ENCODE data around the gene EID2.

EID2 gene

DNA sequence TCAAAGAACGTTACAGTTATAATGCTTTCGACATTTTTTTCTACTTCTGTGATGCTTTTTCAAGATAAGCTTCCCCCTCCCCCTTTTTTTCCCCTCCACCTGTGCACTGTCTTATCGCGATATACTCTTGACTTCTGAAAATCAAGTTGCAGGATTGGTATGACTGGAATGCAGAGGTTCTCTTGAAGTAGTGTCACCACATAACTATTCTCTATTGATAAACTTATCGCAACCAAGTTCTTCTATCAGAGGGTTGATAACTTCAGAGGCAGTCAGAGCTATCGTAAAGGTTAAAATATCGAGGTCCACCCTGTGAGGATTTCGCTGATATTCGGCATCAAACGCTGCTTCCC is 820 bp downstream of the EID2 start:
- FAIRE-seq: peak; percentile 68
- DNase-seq (ENCODE audit: insufficient read length, low spot score): no peak

DNA sequence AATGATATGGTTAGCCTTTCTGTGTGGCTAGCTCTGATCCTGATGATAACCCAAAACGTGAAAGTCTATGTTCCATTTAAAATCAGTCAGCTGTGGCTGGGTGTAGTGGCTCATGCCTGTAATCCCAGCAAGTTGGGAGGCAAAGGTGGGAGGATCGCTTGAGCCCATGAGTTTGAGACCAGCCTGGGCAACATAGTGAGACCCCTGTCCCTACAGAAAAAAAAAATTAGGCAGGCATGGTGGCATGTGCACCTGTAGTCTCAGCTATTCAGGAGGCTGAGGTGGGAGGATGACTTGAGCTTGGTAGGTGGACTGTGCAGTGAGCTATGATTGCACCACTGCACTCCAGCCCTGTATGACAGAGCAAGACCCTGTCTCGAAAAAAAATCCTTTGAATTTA is 6.2 kb downstream of the EID2 start:
- FAIRE-seq (no peak), DNase-seq (ENCODE audit: insufficient read length, low spot score) (no peak)

DNA sequence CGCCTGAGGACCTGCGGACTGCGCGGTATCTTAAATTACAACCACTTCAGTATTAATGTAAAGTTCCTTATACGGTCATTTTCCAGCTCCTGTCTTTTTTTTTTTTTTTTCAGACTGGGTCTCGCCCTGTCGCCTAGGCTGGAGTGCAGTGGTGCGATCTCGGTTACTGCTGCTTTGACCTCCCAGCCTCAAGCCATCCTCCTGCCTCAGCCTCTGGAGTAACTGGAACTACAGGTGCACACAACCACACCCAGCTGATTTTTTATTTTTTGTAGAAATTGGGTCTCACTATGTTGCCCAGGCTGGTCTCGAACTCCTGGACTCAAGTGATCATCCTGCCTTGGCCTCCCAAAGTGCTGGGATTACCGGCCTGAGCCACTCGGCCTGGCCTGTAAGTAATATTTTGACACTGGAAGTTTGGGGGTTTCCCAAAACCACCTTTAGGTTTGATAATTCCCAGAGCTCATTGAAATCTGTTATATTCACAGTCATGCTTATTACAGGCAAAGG is 6.9 kb downstream of the EID2 start:
- no peak for DNase-seq (ENCODE audit: insufficient read length, low spot score)
- no peak for FAIRE-seq

DNA sequence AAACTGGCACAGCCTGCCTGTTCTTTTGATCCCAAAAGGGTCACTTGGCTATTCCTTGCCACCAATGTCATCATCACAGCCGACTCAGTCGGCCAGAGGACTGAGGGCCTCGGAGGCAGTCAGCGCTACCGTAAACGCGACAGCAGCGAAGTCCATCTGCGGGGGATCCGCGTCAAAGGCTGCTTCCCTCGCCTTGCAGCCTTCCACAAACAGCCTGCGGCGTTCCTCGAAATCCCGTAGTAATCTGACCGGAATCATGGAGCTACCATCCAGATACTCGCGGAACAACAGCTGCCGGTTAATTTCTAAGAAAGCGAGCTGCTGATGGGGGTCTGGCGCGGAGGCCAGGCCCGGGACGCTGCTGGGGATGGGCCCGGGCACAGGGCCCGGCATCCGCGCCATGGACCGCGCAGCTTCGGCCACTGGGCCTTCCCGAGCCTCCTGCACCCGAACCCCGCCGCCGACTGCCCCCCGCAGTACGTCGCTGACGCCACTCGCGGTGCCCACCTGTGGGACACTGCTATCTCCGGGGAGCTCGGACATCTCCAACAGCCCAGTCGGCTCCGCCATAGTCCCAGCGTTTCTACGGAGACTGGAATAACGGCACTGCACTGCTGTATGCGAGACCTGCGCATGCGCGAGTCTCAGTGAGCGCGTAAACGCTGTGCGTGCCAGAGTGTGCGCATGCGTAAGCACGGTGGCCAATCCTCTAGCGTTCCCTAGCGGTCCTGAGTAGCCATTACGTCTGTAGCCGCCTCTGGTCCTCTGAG is 7.5 kb downstream of the EID2 start, which contains the start of gene EID2B:
Gene EID2B, minus strand, starts transcription at position 620 of the 770 bp plus-strand sequence. Its CDS starts 50 bp downstream, at position 570.
- FAIRE-seq (peak; percentile 97), DNase-seq (ENCODE audit: insufficient read length, low spot score) (peak; percentile 90)

DNA sequence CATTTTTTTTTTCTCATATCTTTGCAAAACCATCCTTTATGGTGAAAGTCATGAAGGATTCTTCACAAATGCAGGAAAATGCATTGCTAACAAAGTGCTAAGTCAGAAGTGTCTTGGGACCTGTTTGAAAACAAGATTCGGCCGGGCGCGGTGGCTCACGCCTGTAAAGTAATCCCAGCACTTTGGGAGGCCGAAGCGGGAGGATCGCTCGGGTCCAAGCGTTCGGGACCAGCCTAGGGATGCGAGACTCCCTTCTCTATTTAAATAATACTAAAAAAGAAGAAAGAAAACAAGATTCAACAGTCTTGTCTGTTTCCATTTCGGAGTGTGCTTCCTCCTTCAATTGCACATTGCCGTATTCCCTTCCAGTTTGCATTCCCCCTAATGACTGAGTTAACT is 8.1 kb downstream of the EID2 start:
- peak; percentile 4 for FAIRE-seq

DNA sequence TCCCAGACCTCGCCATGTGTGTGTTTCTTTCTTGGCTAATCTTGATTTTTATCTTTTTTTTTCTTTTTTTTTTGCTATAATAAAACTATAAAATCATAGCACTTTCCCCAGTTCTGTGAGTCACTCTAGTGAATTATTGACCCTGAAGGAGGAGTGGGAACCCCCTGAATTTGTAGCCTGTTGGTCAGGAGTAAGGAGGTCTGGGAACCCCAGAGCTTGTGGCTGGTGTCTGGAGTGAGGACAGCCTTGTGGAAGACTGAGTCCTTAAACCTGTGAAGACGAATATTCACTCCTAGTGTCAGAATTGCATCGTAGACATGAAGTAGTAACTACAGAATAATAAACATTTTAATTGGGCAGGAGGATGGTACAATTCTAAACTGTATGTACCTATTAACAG is 14.8 kb downstream of the EID2 start:
- DNase-seq (ENCODE audit: insufficient read length, low spot score): no peak
- FAIRE-seq: no peak

More for the DNA sequence above, 8.1 kb downstream of the EID2 start:
- DNase-seq (ENCODE audit: insufficient read length, low spot score): no peak

DNA sequence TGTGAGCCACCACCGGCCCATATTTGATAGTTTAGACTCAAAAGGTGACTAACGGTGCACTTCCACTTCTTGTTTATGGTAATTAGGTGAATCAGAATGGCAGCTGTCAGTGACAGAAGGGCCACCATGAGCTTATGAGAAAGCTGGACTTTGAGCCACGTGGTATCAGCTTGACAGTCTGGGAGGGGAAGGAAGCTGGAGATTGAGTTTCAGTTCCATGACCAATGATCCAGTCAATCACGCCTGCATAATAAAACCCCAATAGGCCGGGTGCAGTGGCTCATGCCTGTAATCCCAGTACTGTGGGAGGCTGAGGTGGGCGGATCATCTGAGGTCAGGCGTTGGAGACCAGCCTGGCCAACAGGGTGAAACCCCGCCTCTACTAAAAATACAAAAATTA is 15.5 kb downstream of the EID2 start:
- DNase-seq (ENCODE audit: insufficient read length, low spot score): no peak
- FAIRE-seq: no peak

DNA sequence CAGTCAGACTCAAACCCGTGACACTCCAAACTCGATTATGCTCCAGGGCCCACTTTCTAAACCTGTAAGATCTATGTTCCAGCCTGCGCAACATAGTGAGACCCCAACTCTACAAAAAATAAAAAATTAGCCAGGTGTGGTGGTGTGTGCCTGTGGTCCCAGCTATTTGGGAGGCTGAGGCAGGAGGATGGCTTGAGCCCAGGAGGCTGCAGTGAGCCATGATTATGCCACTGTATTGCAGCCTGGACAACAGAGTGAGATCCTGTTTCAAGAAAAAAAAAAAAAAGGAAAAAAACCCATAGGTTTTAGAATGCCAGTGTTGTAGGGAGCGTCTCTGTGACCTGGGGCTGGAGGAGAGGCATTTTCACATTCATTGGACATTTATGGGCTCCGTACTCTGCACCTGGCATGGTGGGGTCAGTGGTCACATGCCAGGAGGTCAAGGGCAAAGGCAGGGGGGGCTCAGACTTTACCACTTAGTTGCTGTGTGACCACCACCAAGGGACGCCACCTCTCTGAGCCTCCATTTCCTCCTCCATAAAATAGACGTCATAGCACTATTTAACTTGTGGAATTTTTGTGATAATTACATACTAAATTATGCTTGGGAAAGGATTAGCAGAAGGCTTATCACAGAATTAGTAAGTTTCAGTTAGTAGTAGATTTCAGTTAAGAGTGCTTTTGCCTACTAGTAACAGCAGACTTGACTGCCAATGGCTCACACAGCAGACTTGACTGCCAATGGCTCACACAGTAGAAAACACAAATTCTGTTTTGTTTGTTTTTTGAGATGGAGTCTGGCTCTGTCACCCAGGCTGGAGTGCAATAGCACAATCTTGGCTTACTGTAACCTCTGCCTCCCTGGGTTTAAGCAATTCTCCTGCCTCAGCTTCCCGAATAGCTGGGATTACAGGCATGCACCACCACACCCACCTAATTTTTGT is 19.1 kb downstream of the EID2 start:
- no peak for DNase-seq (ENCODE audit: insufficient read length, low spot score)
- no peak for FAIRE-seq

DNA sequence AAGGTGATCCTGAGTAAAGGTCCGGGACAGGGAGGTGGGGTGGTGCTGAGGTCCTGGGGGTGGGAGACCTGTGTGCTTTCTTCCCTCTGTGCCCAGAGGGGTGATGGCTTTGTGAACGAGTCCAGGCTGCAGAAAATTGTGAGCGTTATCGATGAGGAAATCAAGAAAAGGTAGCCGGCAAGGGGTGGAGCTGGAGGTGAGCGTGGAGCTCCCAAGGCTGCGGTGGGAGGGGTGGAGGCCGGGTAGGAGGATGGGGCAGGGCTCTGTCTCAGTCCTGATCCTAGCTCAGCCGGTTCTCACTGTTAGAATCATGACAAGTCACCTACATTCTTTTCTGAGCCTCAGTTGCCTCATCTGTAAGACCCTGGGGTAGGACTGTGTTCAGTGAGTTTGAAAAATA is 21.0 kb downstream of the EID2 start:
- DNase-seq (ENCODE audit: insufficient read length, low spot score): no peak
- FAIRE-seq: no peak

DNA sequence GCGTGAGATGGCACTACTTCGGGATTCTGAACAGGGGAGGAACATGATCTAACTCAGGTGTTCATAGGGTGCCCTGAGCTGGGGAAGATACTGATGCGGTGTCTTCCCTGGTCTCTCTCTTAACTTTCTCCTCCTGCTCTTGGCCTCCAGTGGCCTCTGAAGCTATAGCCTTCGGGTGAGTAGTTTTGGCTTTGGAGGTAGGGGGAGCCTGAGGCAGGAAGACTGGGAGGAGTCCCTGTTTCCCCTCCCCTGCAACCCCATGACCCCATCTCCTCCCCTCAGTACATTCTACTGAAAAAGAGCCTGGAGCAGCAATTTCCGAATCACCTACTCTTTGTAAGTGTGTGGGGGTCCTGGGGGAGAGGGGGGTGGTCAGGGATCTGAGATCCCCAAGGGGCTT is 21.5 kb downstream of the EID2 start:
- no peak for FAIRE-seq
- no peak for DNase-seq (ENCODE audit: insufficient read length, low spot score)

DNA sequence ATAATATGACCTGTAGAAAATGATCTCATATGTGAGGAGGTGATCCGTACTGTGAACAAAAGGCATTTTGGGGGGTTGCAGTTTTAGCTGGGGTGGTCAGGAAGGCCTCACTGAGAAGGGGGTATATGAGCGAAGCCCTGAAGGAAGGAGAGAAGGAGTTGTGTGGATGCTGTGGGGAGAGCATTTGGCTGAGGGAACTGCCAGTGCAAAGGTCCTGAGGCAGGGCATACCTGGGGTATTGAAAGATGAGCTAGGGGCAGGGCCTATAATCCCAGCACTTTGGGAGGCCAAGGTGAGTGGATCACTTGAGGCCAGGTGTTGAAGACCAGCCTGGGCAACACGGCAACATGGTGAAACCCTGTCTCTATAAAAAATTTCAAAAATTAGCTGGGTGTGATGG is 22.5 kb downstream of the EID2 start:
- FAIRE-seq: no peak

DNA sequence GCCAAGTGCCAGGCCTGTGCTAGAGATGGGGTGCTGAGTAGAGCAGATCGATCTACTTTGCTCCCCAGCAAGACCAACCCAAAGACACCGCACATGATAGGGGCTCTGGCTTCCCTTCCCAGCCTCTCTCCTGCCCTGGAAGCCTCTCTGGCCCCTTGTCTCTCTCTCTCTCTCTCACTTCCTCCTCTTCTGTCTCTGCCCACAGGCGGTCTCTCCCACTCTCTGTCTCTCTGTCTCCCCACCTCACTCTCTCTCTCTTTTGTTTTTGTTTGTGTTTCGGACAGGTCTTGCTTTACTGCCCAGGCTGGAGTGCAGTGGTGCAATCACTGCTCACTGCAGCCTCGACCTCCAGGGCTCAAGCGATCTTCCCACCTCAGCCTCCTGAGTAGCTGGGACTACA is 23.7 kb downstream of the EID2 start:
- DNase-seq (ENCODE audit: insufficient read length, low spot score): no peak
- FAIRE-seq: peak; percentile 47

More for the DNA sequence above, 22.5 kb downstream of the EID2 start:
- DNase-seq (ENCODE audit: insufficient read length, low spot score): no peak

DNA sequence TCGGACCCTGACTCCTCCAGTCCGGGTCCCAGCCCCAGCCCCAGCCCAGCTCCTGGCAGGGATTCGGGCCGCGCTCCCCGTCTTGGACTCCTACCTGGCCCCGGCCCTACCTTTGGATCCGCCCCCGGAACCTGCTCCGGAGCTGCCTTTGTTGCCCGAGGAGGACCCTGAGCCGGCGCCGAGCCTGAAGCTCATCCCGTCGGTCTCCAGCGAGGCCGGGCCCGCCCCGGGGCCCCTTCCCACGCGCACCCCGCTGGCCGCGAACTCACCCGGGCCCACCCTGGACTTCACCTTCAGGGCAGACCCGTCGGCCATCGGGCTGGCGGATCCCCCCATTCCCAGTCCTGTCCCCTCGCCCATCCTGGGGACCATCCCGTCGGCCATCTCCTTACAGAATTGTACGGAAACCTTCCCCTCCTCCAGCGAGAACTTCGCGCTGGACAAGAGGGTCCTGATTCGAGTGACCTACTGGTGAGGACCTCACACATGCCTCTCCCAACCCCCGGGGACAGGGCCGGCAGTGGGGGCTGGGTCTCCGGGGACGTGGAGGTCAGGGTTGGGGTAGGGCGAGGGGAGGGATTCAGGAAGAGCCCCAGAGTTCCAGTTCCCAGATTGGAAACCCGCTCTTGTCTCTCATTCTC is 24.3 kb downstream of the EID2 start:
- FAIRE-seq (no peak), DNase-seq (ENCODE audit: insufficient read length, low spot score) (no peak)

DNA sequence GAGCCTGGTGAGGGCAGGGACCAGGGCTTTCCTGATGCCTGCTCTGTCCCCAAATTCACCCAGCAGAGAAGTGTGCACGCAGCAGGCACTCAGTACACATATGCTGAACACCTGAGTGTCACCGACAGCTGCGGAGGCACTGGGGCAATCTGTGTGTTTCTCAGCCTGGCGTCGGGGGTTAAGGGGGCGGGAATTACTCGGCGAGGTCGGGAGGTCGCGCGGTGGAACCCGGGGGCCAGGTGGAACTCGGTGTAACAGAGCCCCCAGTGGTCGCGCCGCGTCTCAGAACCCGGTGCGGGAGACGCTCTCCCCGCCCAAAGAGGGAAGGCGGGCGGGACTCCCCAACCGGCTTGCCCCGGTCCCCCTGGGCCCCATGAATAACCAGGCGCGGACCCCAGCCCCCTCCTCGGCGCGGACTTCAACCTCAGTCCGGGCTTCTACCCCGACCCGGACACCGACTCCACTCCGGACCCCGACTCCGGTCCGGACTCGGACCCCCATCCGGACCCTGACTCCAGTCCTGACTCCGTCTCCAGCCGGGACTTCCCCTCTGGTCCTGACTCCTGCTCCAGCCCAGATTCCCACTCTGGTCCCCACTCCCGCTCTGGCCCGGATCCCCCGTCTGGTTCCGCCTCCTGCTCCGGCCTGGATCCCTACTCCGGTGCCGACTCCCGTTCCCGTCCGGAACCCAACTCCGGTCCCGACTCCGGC is 25.0 kb downstream of the EID2 start, which contains the start of gene SELENOV:
Gene SELENOV, plus strand, starts transcription at position 300 of the 711 bp plus-strand sequence. Its CDS starts 74 bp downstream, at position 374.
- no peak for FAIRE-seq
- DNase-seq (ENCODE audit: insufficient read length, low spot score): no peak

DNA sequence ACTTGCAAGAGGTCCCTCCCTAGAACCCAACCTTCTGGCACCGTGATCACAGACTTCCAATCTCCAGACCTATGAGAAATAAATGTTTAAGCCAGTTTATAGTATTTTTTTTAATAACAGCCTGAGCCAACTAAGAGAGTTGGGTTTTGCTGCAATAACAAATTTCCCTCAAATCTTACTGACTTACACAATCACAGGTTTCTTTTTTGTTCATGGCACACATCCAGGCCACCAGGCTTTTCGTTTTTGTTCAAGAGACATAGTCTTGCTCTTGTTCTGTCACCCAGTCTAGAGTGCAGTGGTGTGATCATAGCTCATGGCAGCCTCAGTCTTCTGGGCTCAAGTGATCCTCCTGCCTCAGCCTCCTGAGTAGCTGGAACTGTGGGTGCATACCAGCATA is 27.0 kb downstream of the EID2 start:
- FAIRE-seq (no peak), DNase-seq (ENCODE audit: insufficient read length, low spot score) (no peak)

DNA sequence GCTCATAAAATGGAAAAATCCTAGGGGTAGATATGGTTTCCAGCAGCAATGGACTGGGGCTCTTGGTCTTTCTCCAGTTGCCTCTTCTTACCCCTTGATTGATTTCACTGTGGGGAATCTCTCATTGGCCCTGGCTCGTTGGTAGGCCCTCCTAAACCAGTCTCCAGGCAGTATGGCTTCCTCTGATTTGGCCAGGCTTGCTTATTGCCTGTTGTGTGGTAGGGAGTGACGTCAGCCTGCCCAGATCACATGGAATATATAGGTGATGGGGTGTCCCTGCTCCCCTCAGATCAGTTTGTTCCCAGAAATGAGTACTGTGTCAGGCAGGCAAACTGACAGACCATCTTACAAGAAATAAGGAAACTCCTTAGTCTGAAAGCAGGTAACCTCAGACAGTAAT is 30.7 kb downstream of the EID2 start:
- DNase-seq (ENCODE audit: insufficient read length, low spot score) (no peak), FAIRE-seq (no peak)

DNA sequence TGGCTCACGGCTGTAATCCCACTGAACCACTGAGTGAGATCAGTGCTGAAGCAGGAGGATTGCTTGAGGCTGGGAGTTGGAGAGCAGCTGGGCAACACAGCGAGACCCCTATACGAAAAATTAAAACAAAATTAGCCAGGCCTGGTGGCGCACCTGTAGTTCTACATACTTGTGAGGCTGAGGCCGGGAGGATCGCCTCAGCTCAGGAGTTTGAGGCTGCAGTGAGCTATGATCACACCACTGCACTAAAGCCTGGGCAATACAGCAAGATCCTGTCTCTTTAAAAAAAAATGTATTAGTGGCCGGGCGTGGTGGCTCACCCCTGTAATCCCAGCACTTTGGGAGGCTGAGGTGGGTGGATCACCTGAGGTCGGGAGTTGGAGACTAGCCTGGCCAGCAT is 31.3 kb downstream of the EID2 start:
- no peak for FAIRE-seq

DNA sequence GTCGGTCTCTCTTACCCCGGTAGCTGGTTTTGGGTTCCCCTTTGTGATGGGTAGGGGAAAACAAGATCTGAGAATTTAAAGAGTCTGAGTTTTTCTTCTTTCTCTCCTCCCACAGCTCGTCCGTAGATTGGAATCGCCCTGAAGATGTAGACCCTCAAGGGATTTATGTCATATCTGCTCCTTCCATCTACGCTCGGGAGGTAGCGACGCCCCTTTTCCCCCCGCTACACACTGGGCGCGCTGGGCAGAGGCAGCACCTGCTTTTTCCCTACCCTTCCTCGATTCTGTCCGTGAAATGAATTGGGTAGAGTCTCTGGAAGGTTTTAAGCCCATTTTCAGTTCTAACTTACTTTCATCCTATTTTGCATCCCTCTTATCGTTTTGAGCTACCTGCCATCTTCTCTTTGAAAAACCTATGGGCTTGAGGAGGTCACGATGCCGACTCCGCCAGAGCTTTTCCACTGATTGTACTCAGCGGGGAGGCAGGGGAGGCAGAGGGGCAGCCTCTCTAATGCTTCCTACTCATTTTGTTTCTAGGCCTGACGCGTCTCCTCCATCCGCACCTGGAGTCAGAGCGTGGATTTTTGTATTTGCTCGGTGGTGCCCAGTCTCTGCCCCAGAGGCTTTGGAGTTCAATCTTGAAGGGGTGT is 32.1 kb downstream of the EID2 start:
- DNase-seq (ENCODE audit: insufficient read length, low spot score) (no peak), FAIRE-seq (no peak)

More for the DNA sequence above, 31.3 kb downstream of the EID2 start:
- DNase-seq (ENCODE audit: insufficient read length, low spot score): no peak

DNA sequence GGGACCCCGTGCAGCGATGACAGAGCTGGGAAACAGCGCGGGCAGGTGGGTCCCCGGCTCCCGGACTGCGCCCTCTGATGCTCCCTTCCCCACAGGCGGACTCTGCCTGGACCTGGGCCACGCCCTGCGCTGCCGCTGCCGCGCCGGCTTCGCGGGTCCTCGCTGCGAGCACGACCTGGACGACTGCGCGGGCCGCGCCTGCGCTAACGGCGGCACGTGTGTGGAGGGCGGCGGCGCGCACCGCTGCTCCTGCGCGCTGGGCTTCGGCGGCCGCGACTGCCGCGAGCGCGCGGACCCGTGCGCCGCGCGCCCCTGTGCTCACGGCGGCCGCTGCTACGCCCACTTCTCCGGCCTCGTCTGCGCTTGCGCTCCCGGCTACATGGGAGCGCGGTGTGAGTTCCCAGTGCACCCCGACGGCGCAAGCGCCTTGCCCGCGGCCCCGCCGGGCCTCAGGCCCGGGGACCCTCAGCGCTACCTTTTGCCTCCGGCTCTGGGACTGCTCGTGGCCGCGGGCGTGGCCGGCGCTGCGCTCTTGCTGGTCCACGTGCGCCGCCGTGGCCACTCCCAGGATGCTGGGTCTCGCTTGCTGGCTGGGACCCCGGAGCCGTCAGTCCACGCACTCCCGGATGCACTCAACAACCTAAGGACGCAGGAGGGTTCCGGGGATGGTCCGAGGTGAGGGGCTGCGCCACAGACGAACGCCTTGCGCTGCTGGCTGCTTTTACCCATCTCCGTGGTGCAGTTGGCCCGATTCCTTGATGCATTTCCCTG is 32.8 kb downstream of the EID2 start:
- peak; percentile 76 for DNase-seq (ENCODE audit: insufficient read length, low spot score)

More for the DNA sequence above, 32.8 kb downstream of the EID2 start:
- no peak for FAIRE-seq
